Measurements from ENCODE around the gene MTCL1.

The MTCL1 gene

GRCh38 chr18:8705238-8705960, at the start of gene MTCL1:
TSS of gene MTCL1 (plus strand) at chr18:8705556. CDS start at chr18:8705661, 105 bp downstream.
- peak within 1 kb of the TSS; percentile 87 for H3K4me3 ChIP-seq
- H3K27ac ChIP-seq: peak within 1 kb of the TSS; percentile 92 to 94
- TF ChIP-seq, protein P1, sequence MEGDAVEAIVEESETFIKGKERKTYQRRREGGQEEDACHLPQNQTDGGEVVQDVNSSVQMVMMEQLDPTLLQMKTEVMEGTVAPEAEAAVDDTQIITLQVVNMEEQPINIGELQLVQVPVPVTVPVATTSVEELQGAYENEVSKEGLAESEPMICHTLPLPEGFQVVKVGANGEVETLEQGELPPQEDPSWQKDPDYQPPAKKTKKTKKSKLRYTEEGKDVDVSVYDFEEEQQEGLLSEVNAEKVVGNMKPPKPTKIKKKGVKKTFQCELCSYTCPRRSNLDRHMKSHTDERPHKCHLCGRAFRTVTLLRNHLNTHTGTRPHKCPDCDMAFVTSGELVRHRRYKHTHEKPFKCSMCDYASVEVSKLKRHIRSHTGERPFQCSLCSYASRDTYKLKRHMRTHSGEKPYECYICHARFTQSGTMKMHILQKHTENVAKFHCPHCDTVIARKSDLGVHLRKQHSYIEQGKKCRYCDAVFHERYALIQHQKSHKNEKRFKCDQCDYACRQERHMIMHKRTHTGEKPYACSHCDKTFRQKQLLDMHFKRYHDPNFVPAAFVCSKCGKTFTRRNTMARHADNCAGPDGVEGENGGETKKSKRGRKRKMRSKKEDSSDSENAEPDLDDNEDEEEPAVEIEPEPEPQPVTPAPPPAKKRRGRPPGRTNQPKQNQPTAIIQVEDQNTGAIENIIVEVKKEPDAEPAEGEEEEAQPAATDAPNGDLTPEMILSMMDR (IDR thresholded peaks at IDR 0.05): no peak
- no peak for DNase-seq (ENCODE audit: low spot score)

- no peak for DNase-seq (ENCODE audit: low spot score)
- no peak overlapping the region for H3K27ac ChIP-seq
- H3K4me3 ChIP-seq: no peak overlapping the region
- TF ChIP-seq, protein P1 (IDR thresholded peaks at IDR 0.05): no peak
These were observed 49.1 kb upstream of the MTCL1 start for GRCh38 chr18:8656232-8656631.

GRCh38 chr18:8657050-8657820, 48.1 kb upstream of the MTCL1 start:
- H3K27ac ChIP-seq: no peak overlapping the region
- H3K4me3 ChIP-seq: no peak overlapping the region
- TF ChIP-seq, protein P1 (IDR thresholded peaks at IDR 0.05): no peak
- DNase-seq (ENCODE audit: low spot score): no peak

DNA sequence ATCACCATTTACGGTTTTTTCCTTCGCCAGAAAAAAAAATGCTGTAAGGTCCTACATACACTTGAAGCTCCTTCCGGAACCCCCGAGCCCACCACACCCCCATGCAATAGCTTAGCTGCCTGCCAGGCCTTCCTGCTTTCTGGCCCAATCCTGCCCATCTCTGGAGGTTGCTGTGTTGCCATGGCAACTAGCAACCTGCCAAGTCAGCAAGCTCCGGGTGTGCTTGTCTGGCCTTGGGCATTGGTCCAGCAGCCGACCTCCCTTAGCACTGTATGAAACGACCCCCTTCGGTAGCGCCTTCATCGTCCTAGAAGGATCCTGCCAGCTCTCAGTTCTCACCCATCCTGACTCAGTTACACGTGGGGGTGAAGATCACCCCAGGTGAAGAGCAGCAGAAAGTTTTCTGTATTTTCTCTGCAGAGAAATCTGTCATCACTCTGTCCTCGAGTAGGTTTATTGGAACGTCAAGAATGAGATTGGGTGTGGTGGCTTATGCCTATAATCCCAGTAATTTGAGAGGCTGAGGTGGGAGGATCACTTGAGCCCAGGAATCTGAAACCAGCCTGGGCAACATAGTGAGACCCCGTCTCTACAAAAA, 47.4 kb upstream of the MTCL1 start:
- TF ChIP-seq, protein P1 (IDR thresholded peaks at IDR 0.05): no peak
- no peak overlapping the region for H3K27ac ChIP-seq
- DNase-seq (ENCODE audit: low spot score): no peak

DNA sequence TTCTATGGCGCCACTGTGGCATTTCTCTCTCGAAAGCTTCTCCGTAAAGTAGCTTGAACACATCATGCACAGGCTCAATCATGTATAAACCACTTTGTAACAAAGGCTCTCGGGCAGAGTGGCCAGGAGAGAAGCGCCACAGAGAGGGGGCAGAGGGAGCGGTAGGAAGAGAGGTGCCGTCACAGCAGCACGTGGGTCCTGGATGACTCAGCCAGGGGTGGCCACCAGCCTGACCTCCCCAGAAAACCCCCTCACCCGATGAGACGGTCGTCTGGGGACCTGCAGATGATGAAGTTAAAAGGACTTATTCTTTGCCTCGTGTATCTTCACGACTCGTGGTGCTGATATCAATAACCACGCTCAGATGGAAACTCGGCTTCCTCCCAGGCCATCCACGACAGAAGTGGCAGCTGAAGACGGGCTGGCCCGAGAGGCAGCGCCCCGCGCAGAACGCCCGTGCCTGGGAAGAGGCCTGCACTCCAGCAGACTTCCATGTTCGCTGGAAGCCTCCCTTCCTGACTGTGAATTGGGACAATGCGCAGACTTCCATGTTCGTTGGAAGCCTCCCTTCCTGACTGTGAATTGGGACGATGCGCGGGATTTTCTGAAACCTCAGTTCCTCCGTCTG, 46.4 kb upstream of the MTCL1 start:
- DNase-seq (ENCODE audit: low spot score): no peak
- no peak overlapping the region for H3K4me3 ChIP-seq
- TF ChIP-seq, protein P1 (IDR thresholded peaks at IDR 0.05): no peak
- no peak overlapping the region for H3K27ac ChIP-seq

More for the DNA sequence above, 47.4 kb upstream of the MTCL1 start:
- H3K4me3 ChIP-seq: no peak overlapping the region

- Histone ChIP-seq H3K4me3 (no peak overlapping the region), H3K27ac (no peak overlapping the region)
- no peak for DNase-seq (ENCODE audit: low spot score)
- TF ChIP-seq, protein P1 (IDR thresholded peaks at IDR 0.05): no peak
These were observed 45.6 kb upstream of the MTCL1 start for GRCh38 chr18:8659609-8660242.

All from coronary artery (tissue), 2 donors.